Endodermal cell (in vitro differentiated cells): Measurements from ENCODE around the gene TTLL9. TPM values are rescaled to one million over a fixed set of nuclear protein-coding genes. Genes with fewer than 3 reads are reported as not detected.

ENCODE experiments used
- DNase-seq: peaks from one replicate; pipeline ENCODE4 v3.0.0-alpha.2; 2017
- H3K27ac ChIP-seq: 2 replicates; pipeline ENCODE4 v1.5.1; 2013; ENCODE audit warnings: mild to moderate bottlenecking, low read depth, low read length, moderate library complexity
- H3K27me3 ChIP-seq: 2 replicates; pipeline ENCODE4 v1.6.1; 2013; ENCODE audit warnings: mild to moderate bottlenecking, low read length, moderate library complexity; ENCODE audit not compliant: insufficient read depth, control insufficient read depth, poor library complexity, severe bottlenecking
- H3K36me3 ChIP-seq: 2 replicates; pipeline ENCODE4 v1.7.0; 2013; ENCODE audit warnings: mild to moderate bottlenecking, low read length, moderate library complexity; ENCODE audit not compliant: control insufficient read depth, insufficient read depth
- H3K4me1 ChIP-seq: one replicate; pipeline ENCODE4 v1.7.0; 2013; ENCODE audit warnings: low read length; ENCODE audit not compliant: control insufficient read depth, insufficient read depth
- H3K4me3 ChIP-seq: 2 replicates; pipeline ENCODE4 v1.5.1; 2013; ENCODE audit warnings: mild to moderate bottlenecking, low read length, moderate library complexity
- H3K9ac ChIP-seq: 2 replicates; pipeline ENCODE4 v1.6.1; 2013; ENCODE audit warnings: mild to moderate bottlenecking, low read length, moderate library complexity; ENCODE audit not compliant: poor library complexity, severe bottlenecking; ENCODE audit errors: extremely low read depth
- H3K9me3 ChIP-seq: 2 replicates; pipeline ENCODE4 v1.6.1; 2013; ENCODE audit warnings: mild to moderate bottlenecking, low read length, moderate library complexity; ENCODE audit not compliant: control insufficient read depth
- H3K27ac Mint-ChIP-seq: 2 replicates; pipeline ENCODE4 v1.8.0; 2020; ENCODE audit warnings: mixed read lengths
- H3K27me3 Mint-ChIP-seq: 2 replicates; pipeline ENCODE4 v1.8.0; 2021; ENCODE audit warnings: mild to moderate bottlenecking, mixed read lengths; ENCODE audit not compliant: insufficient read depth
- H3K36me3 Mint-ChIP-seq: 2 replicates; pipeline ENCODE4 v1.8.0; 2020; ENCODE audit warnings: low read depth, mixed read lengths
- H3K4me1 Mint-ChIP-seq: 2 replicates; pipeline ENCODE4 v1.8.0; 2020; ENCODE audit warnings: mixed read lengths
- H3K4me3 Mint-ChIP-seq: 2 replicates; pipeline ENCODE4 v1.8.0; 2020; ENCODE audit warnings: mild to moderate bottlenecking, moderate library complexity, mixed read lengths
- H3K9me3 Mint-ChIP-seq: 2 replicates; pipeline ENCODE4 v1.8.0; 2020; ENCODE audit warnings: mild to moderate bottlenecking, mixed read lengths
- WGBS, 2 experiments: methylation state at CpG; one replicate each; pipeline versions ENCODE4 v1.1.5 to v1.1.7; 2013; ENCODE audit warnings: missing lambda C conversion rate in 2 of 2, mixed read lengths in 1 of 2; ENCODE audit not compliant: insufficient coverage in 1 of 2, insufficient read length in 1 of 2; 5-methylcytosine and 5-hydroxymethylcytosine counted together
- total RNA-seq, 2 donors: library from RNA; stranded (reverse); fragmentation: NEBNext Ultra II Directional in 1 of 2; extraction: Animal tissue kit (Norgen Biotek cat#: 25700) in 1 of 2; gene quantifications; 2 replicates in 1 of 2; 3 replicates in 1 of 2; pipeline ENCODE4 v1.2.1, GENCODE V29; 2021
- TF ChIP-seq, protein P1 (sequence below): fragments of 200-600 bp; sonication (generic); conservative IDR thresholded peaks from 2 replicates; pipeline ENCODE4 v1.5.0; 2021; ENCODE audit warnings: antibody characterized with exemption, mild to moderate bottlenecking

Gene TTLL9
- total RNA-seq, 2 donors from 2014 or later, result 0.29 to 0.51 TPM

DNA sequence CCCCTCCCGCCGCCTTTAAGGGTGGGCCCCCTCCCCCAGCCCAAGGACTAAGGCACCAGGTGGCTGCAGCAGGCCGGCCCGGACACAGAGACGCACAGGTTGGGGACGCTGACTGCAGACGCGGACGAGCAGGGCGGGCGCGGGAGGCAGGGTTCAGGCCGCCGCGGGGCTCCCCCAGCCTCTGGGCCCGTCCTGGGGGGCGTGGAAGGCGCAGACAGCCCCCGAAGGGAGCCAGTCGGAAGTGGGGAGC is 9.4 kb upstream of the TTLL9 start:
- no peak overlapping the region for H3K27ac Mint-ChIP-seq
- TF ChIP-seq, protein P1, sequence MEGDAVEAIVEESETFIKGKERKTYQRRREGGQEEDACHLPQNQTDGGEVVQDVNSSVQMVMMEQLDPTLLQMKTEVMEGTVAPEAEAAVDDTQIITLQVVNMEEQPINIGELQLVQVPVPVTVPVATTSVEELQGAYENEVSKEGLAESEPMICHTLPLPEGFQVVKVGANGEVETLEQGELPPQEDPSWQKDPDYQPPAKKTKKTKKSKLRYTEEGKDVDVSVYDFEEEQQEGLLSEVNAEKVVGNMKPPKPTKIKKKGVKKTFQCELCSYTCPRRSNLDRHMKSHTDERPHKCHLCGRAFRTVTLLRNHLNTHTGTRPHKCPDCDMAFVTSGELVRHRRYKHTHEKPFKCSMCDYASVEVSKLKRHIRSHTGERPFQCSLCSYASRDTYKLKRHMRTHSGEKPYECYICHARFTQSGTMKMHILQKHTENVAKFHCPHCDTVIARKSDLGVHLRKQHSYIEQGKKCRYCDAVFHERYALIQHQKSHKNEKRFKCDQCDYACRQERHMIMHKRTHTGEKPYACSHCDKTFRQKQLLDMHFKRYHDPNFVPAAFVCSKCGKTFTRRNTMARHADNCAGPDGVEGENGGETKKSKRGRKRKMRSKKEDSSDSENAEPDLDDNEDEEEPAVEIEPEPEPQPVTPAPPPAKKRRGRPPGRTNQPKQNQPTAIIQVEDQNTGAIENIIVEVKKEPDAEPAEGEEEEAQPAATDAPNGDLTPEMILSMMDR, result no peak
- H3K4me1 ChIP-seq, result no peaks in the 10 kb centered on the region
- peaks cover 17% of the 10 kb centered on the region for H3K27me3 Mint-ChIP-seq
- H3K4me3 ChIP-seq, result peak overlapping the region; percentile 80
- peaks cover 9% of the 10 kb centered on the region for H3K4me1 Mint-ChIP-seq
- peak overlapping the region; percentile 57 for H3K9ac ChIP-seq
- 0 to 1% methylated on average over 9 to 20 of the region's 20 CpGs for WGBS, 2 experiments
- DNase-seq, result peak; percentile 84
- H3K4me3 Mint-ChIP-seq, result peak overlapping the region; percentile 71
- no peaks in the 10 kb centered on the region for H3K36me3 Mint-ChIP-seq
- H3K27me3 ChIP-seq, result no peaks in the 10 kb centered on the region
- H3K9me3 ChIP-seq, result no peaks in the 10 kb centered on the region
- H3K9me3 Mint-ChIP-seq, result no peaks in the 10 kb centered on the region
- H3K36me3 ChIP-seq, result no peaks in the 10 kb centered on the region
- peak overlapping the region; percentile 81 for H3K27ac ChIP-seq

DNA sequence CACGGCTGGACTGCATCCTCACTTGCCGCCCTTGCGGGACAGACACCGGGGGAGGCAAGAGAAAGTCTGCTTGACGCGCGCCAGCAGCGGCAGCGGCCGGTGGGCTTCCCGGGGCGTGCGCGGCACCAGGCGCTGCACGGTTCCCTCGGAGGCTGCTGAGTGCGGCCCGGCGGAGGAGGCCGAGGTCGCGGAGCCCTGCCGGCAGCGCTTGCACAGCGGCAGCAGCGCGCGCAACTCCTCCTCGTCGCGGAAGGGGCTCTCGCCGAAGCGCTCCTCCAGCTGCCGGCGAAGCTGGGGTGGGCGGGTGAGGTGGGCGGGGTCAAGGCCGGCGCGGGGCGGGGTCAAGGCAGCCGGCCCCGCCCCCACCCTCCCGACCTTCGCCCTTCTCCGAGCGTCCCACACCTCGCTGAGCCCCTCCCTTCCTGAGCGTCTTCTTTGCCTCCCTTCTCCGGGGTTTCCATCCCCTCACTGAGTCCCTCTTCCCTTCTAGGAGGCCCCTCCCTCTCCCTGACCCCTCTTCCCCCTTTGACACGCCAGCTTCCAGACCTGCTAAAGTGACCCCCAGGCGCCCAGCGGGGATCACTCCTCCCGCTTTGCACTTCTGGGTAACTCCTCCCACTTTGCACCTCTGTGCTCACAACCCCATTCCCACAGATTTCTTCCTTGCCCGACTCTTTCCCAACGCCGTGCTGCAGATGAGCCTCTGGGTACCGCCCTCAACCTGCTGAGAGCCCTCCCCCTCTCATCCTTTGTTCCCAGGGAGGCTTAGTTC is 8.9 kb upstream of the TTLL9 start:
- H3K27ac Mint-ChIP-seq, result peak overlapping the region; percentile 94
- no peaks in the 10 kb centered on the region for H3K36me3 ChIP-seq
- no peaks in the 10 kb centered on the region for H3K27me3 ChIP-seq
- H3K4me1 ChIP-seq, result no peaks in the 10 kb centered on the region
- H3K36me3 Mint-ChIP-seq, result no peaks in the 10 kb centered on the region
- DNase-seq, result peak; percentile 95
- H3K4me3 ChIP-seq, result peak overlapping the region; percentile 80
- peaks cover 21% of the 10 kb centered on the region for H3K27me3 Mint-ChIP-seq
- H3K4me3 Mint-ChIP-seq, result peak overlapping the region; percentile 71
- 0 to 6% methylated on average over 24 to 60 of the region's 60 CpGs for WGBS, 2 experiments
- no peaks in the 10 kb centered on the region for H3K9me3 ChIP-seq
- peak overlapping the region; percentile 81 for H3K27ac ChIP-seq
- peaks cover 9% of the 10 kb centered on the region for H3K4me1 Mint-ChIP-seq
- TF ChIP-seq, protein P1, result no peak
- H3K9ac ChIP-seq, result peak overlapping the region; percentile 57
- no peaks in the 10 kb centered on the region for H3K9me3 Mint-ChIP-seq

DNA sequence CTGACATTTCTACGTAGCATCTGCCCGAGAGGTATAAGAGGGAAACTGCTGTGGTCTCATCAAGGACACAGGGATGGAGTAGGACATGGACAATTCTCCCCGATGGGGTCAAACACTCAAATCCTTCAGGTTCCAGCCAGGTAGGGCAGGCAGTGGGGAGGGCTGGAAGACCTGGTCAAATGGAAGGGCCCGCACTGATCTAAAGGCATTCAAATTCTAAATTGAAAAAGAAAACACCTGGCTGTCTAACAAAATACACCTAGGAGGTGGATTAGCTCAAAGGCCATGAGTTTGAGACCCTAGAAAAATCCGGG is 8.3 kb upstream of the TTLL9 start:
- peaks cover 9% of the 10 kb centered on the region for H3K4me1 Mint-ChIP-seq
- H3K9me3 Mint-ChIP-seq, result no peaks in the 10 kb centered on the region
- no peaks in the 10 kb centered on the region for H3K27me3 ChIP-seq
- no peaks in the 10 kb centered on the region for H3K36me3 ChIP-seq
- 38 to 44% methylated on average over 1 to 5 of the region's 5 CpGs for WGBS, 2 experiments
- TF ChIP-seq, protein P1, result no peak
- peak overlapping the region; percentile 71 for H3K4me3 Mint-ChIP-seq
- H3K4me3 ChIP-seq, result peak overlapping the region; percentile 79
- H3K27me3 Mint-ChIP-seq, result peaks cover 27% of the 10 kb centered on the region
- no peak overlapping the region for H3K9ac ChIP-seq
- no peaks in the 10 kb centered on the region for H3K36me3 Mint-ChIP-seq
- DNase-seq, result no peak
- no peaks in the 10 kb centered on the region for H3K4me1 ChIP-seq
- H3K27ac Mint-ChIP-seq, result peak overlapping the region; percentile 94
- no peaks in the 10 kb centered on the region for H3K9me3 ChIP-seq
- no peak overlapping the region for H3K27ac ChIP-seq
